ENCODE measurements around the gene UMODL1.

DNA sequence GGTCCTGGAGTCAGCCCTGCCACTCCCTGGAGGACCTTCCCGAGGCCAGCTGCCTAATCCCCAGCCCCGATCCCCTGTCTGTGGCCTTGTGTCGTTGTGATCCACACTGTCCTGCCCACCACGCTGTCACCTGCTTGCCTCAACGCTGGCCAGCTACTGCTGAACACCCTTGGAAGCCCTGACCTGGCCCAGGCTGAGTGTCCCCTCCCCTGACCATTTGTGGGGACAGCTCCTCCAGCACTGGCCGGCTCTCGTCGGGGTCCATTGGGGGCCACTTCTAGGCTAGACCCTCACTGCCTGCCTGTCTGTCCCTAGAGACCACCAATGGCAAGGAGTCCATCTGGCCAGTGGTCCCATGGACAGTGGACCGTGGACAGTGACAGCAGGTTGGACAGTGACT, 12.0 kb upstream of the UMODL1 start:
- TF ChIP-seq POLR2A (IDR thresholded peaks at IDR 0.05; ENCODE audit: low read depth, low read length) (no peak), SPI1 (IDR thresholded peaks at IDR 0.05; ENCODE audit: low read depth, low read length) (no peak), POLR2AphosphoS5 (IDR thresholded peaks at IDR 0.05; ENCODE audit: low read depth, low read length) (no peak)
